ENCODE data around the gene ZNF22. TPM values are rescaled to one million over a fixed set of nuclear protein-coding genes. Genes with fewer than 3 reads are reported as not detected.

Gene ZNF22
- total and polyA plus RNA-seq, 2 of the 8 experiments (the other 6 are each of a cell fraction or from before 2014, with no cell fraction given): 18.2 to 45.2 TPM

DNA sequence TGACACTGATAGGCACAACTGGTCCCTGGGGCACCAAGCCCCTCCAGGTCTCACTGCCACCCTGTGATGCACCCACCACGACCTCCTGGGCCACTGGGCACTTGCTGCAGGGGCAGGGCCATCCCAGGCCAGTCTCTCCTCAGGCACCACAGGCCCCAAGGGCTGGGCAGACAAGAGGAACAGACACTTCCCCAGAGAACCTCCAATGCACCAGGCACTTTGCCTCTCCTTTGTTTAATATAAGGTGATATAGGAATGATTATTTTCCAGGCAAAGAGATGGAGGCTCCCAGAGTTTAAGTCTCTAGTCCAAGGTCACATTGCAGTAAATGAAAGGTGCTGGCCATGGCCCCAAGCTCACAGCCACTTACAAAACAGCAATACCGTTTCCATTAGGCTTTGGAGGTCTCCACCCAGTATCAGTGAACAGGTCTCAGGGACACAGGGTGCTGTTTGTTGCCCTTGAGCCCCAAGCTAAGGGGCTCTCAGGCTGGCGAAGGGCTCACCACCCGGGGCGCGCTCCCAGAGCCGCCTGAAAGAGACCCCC is 26.6 kb upstream of the ZNF22 start:
- H2AK5ac ChIP-seq (ENCODE audit: low read depth, low read length): peak overlapping the region; percentile 46; the same call in 1 of the 2 replicates
- H3K4ac ChIP-seq (replicated peaks; ENCODE audit: insufficient read length, low read depth, low read length): no peak overlapping the region
- no peak for FAIRE-seq
- no peak for DNase-seq (ENCODE audit: low read depth in 1 of 2, low spot score in 2 of 2)
- peaks cover 18 to 45% (median 30%) of the 10 kb centered on the region in 4 experiments for H3K4me1 ChIP-seq (replicated peaks in 1 of 4; ENCODE audit: control insufficient read depth in 3 of 4, insufficient read depth in 4 of 4, low read length in 3 of 4)
- POLR2A ChIA-PET (ENCODE audit: partially characterized antibody): interaction anchor here (0.7 to 1.9 kb wide), 3 partner anchors 9 to 19 kb away, joined by 3 to 7 read pairs (median 3); no protein-coding TSS in a partner anchor
- H3K18ac ChIP-seq (ENCODE audit: extremely low read depth, low read length): no peak overlapping the region; the same call in 1 of the 2 replicates
- no peak overlapping the region for H4K5ac ChIP-seq (ENCODE audit: insufficient read length, low read depth, low read length)
- peak overlapping the region; percentile 76; the same call in 1 of the 2 replicates for H2BK15ac ChIP-seq (ENCODE audit: low read length)
- peak overlapping the region; percentile 87; the same call in 1 of the 2 replicates for H2BK12ac ChIP-seq (ENCODE audit: low read depth, low read length)
- H2BK120ac ChIP-seq (replicated peaks; ENCODE audit: low read depth, low read length): no peak overlapping the region
- no peaks in the 10 kb centered on the region for H3K9me3 ChIP-seq (ENCODE audit: insufficient read depth in 2 of 2, low read depth in 1 of 2, low read length in 1 of 2)
- no peak overlapping the region for H3K56ac ChIP-seq (replicated peaks; ENCODE audit: insufficient read length, low read depth, low read length)
- 42% methylated on average over 7 of the region's 7 CpGs; no CpG with 5 or more reads in 1 of the 2 experiments for WGBS, 2 experiments (ENCODE audit: extremely low coverage in 1 of 2, insufficient coverage in 1 of 2, insufficient read length in 1 of 2, insufficient replicate concordance in 2 of 2, low coverage in 1 of 2, low lambda C conversion rate in 2 of 2, missing lambda C conversion rate in 1 of 2)
- H3K23ac ChIP-seq (ENCODE audit: insufficient read length): no peak overlapping the region
- no peaks in the 10 kb centered on the region; a peak in 1 of 7 replicates for H3K27me3 ChIP-seq (replicated peaks in 1 of 4; ENCODE audit: control insufficient read depth in 3 of 4, extremely low read depth in 1 of 4, insufficient read depth in 3 of 4, low read length in 3 of 4)
- H4K20me1 ChIP-seq (replicated peaks in 1 of 2; ENCODE audit: control insufficient read depth in 1 of 2, insufficient read depth in 2 of 2, low read length in 2 of 2): no peaks in the 10 kb centered on the region
- CTCF ChIA-PET (ENCODE audit: partially characterized antibody): interaction anchor here (0.7 to 2.6 kb wide), 8 partner anchors 11 to 49 kb away, joined by 3 to 26 read pairs (median 4); partner anchors contain the start of gene ZNF22
- no peak overlapping the region for H3K27ac ChIP-seq (ENCODE audit: low read depth, low read length)
- no peak overlapping the region for H4K8ac ChIP-seq (ENCODE audit: extremely low read depth, insufficient read depth, low read length)
- peak overlapping the region; percentile 87; the same call in 1 of the 2 replicates for H2BK20ac ChIP-seq (ENCODE audit: low read length)
- peak overlapping the region; percentile 3 for H4K91ac ChIP-seq (replicated peaks; ENCODE audit: insufficient read length, low read length)
- no peaks in the 10 kb centered on the region for H3K79me2 ChIP-seq (ENCODE audit: control insufficient read depth in 1 of 2, insufficient read depth in 2 of 2, low read length in 2 of 2)
- H2AFZ ChIP-seq (ENCODE audit: low read length): no peak overlapping the region
- peak overlapping the region; percentile 65 to 85 for H3K4me2 ChIP-seq (ENCODE audit: insufficient read depth in 1 of 2, low read depth in 2 of 2, low read length in 2 of 2)
- H3K4me3 ChIP-seq (ENCODE audit: extremely low read depth in 1 of 4, insufficient read depth in 2 of 4, low read depth in 3 of 4, low read length in 4 of 4): peak overlapping the region; percentile 11 to 64 (median 46); a peak in 5 of 8 replicates
- H3K79me1 ChIP-seq (ENCODE audit: low read depth, low read length): no peaks in the 10 kb centered on the region
- peak overlapping the region; percentile 75; the same call in 1 of the 2 replicates for H2BK5ac ChIP-seq (ENCODE audit: low read depth, low read length)
- TF ChIP-seq SIRT6 (IDR thresholded peaks at IDR 0.05; ENCODE audit: low read length) (no peak), CBX5 (IDR thresholded peaks at IDR 0.05; ENCODE audit: low read depth, low read length) (no peak), POU5F1 (IDR thresholded peaks at IDR 0.05; ENCODE audit: low read depth, low read length) (no peak), GTF2F1 (IDR thresholded peaks at IDR 0.05; ENCODE audit: borderline replicate concordance, low read depth, low read length) (no peak), KDM5A (IDR thresholded peaks at IDR 0.05; ENCODE audit: low read length) (no peak), SUZ12 (IDR thresholded peaks at IDR 0.05; ENCODE audit: low read length) (no peak), ASH2L (IDR thresholded peaks at IDR 0.05; ENCODE audit: low read length) (no peak), POLR2AphosphoS5 (IDR thresholded peaks at IDR 0.05; ENCODE audit: low read depth, low read length) (no peak), SAP30 (IDR thresholded peaks at IDR 0.05; ENCODE audit: insufficient read depth, insufficient replicate concordance, low read length) (no peak), HDAC6 (IDR thresholded peaks at IDR 0.05; ENCODE audit: low read depth, low read length) (no peak)
- peaks cover 0 to 6% (median 0%) of the 10 kb centered on the region in 4 experiments; a peak in 3 of 8 replicates for H3K36me3 ChIP-seq (ENCODE audit: control insufficient read depth in 2 of 4, insufficient read depth in 4 of 4, low read length in 3 of 4)
- no peak overlapping the region for H3K14ac ChIP-seq (ENCODE audit: insufficient read length)
- peaks cover 11% of the 10 kb centered on the region; the same call in 1 of the 2 replicates for H3K23me2 ChIP-seq (ENCODE audit: low read depth, low read length)
- no peak overlapping the region for H3K9ac ChIP-seq (replicated peaks in 1 of 4; ENCODE audit: extremely low read depth in 1 of 4, low read depth in 3 of 4, low read length in 3 of 4)
